NCI-H345 treated with DMSO at 0.1 percent for 48 hours (cell line): Measurements from ENCODE around the gene POR.
A peak's percentile ranks its signal among the peaks of the same experiment; 100 is the strongest.
"Not testable (repeated sequence)": the region's sequence is repeated elsewhere in the genome, so short reads cannot be mapped to it uniquely, and the experiment has no call there.

Experiments used
- DNase-seq: peaks from one replicate; lab custom pipeline; 2025; ENCODE audit not compliant: unreplicated experiment; lab: John Stamatoyannopoulos, UW

POR gene

GRCh38 chr7:75914655-75915415 is at the start of gene POR:
Gene POR (plus strand): TSS chr7:75915155. CDS start chr7:75954002, 38,847 bp downstream.
- DNase-seq: peak; percentile 80

- no peak for DNase-seq
Measured at GRCh38 chr7:75866114-75866488, 48.9 kb upstream of the POR start.

- DNase-seq: peak; percentile 54
Measured at GRCh38 chr7:75866489-75867389, 48.2 kb upstream of the POR start.

GRCh38 chr7:75867390-75867717 is 47.6 kb upstream of the POR start:
- DNase-seq: no peak

GRCh38 chr7:75868153-75868552 is 46.8 kb upstream of the POR start:
- no peak for DNase-seq

GRCh38 chr7:75869776-75870379 is 45.1 kb upstream of the POR start:
- no peak for DNase-seq

- no peak for DNase-seq
Measured at GRCh38 chr7:75870557-75871161, 44.3 kb upstream of the POR start.

- no peak for DNase-seq
Measured at GRCh38 chr7:75872073-75872782, 42.7 kb upstream of the POR start.

- not testable (repeated sequence) for DNase-seq
Measured at GRCh38 chr7:75874180-75874579, 40.8 kb upstream of the POR start.

GRCh38 chr7:75875113-75876080 is 39.6 kb upstream of the POR start:
- DNase-seq: no peak

GRCh38 chr7:75876126-75876881 is 38.7 kb upstream of the POR start:
- DNase-seq: no peak

- no peak for DNase-seq
Measured at GRCh38 chr7:75878312-75878768, 36.6 kb upstream of the POR start.

GRCh38 chr7:75878769-75879611 is 36.0 kb upstream of the POR start, which contains the start of gene RHBDD2:
Gene RHBDD2 (plus strand): TSS chr7:75879034. CDS start chr7:75879083, 49 bp downstream.
- DNase-seq: peak; percentile 75

- DNase-seq: no peak
Measured at GRCh38 chr7:75879771-75880184, 35.2 kb upstream of the POR start.

GRCh38 chr7:75880242-75880641 is 34.7 kb upstream of the POR start:
- DNase-seq: no peak

GRCh38 chr7:75881436-75882095 is 33.4 kb upstream of the POR start:
- no peak for DNase-seq

- not testable (repeated sequence) for DNase-seq
Measured at GRCh38 chr7:75883265-75883824, 31.6 kb upstream of the POR start.
